Loucy (cell line): ENCODE data around the gene SLC38A9.
"Not testable (repeated sequence)": the region's sequence is repeated elsewhere in the genome, so short reads cannot be mapped to it uniquely, and the experiment has no call there.

Source experiments
- H2AFZ ChIP-seq: fragments of 200-600 bp; sonication (generic); 2 replicates; pipeline ENCODE4 v1.6.0; 2016; ENCODE audit warnings: antibody characterized with exemption, mild to moderate bottlenecking, low read length, moderate library complexity
- H3F3A ChIP-seq: fragments of 200-600 bp; 2 replicates; pipeline ENCODE4 v1.6.0; 2016; ENCODE audit warnings: antibody characterized with exemption, low read depth, mild to moderate bottlenecking
- H3K27me3 ChIP-seq: fragments of 200-600 bp; sonication (generic); 2 replicates; pipeline ENCODE4 v1.6.1; 2014; ENCODE audit warnings: low read length, mild to moderate bottlenecking; ENCODE audit not compliant: insufficient read depth, poor library complexity, severe bottlenecking
- H3K36me3 ChIP-seq: fragments of 200-600 bp; sonication (generic); 2 replicates; pipeline ENCODE4 v1.6.1; 2016; ENCODE audit warnings: low read length; ENCODE audit not compliant: insufficient read depth
- H3K4me1 ChIP-seq: fragments of 200-600 bp; sonication (generic); 2 replicates; pipeline ENCODE4 v1.5.1; 2014; ENCODE audit warnings: low read length, mild to moderate bottlenecking; ENCODE audit not compliant: insufficient read depth, poor library complexity, severe bottlenecking
- H3K4me2 ChIP-seq: fragments of 200-600 bp; sonication (generic); 2 replicates; pipeline ENCODE4 v1.6.0; 2014; ENCODE audit warnings: antibody characterized with exemption, low read length, low read depth, mild to moderate bottlenecking; ENCODE audit not compliant: poor library complexity, severe bottlenecking
- H3K4me3 ChIP-seq: fragments of 200-600 bp; sonication (generic); 2 replicates; pipeline ENCODE4 v1.5.1; 2014; ENCODE audit warnings: low read length, mild to moderate bottlenecking, mixed read lengths; ENCODE audit not compliant: poor library complexity, severe bottlenecking
- H3K79me2 ChIP-seq: fragments of 200-600 bp; sonication (generic); 2 replicates; pipeline ENCODE4 v1.6.1; 2014; ENCODE audit warnings: low read length; ENCODE audit not compliant: insufficient read depth
- H3K9ac ChIP-seq: fragments of 200-600 bp; sonication (generic); 2 replicates; pipeline ENCODE4 v1.6.0; 2014; ENCODE audit warnings: mild to moderate bottlenecking, low read depth, low read length, moderate library complexity; ENCODE audit not compliant: poor library complexity, severe bottlenecking
- H3K9me2 ChIP-seq: fragments of 200-600 bp; sonication (generic); replicated peaks from 2 replicates; pipeline ENCODE4 v1.6.1; 2016; ENCODE audit warnings: low read depth, low read length, mixed read lengths
- H3K9me3 ChIP-seq: fragments of 200-600 bp; sonication (generic); 2 replicates; pipeline ENCODE4 v1.6.1; 2014; ENCODE audit warnings: mild to moderate bottlenecking, antibody characterized with exemption, low read length, low read depth; ENCODE audit not compliant: insufficient read depth
- H4K20me1 ChIP-seq: fragments of 200-600 bp; sonication (generic); 2 replicates; pipeline ENCODE4 v1.6.0; 2014; ENCODE audit warnings: antibody characterized with exemption, low read length, mild to moderate bottlenecking; ENCODE audit not compliant: insufficient read depth, poor library complexity, severe bottlenecking
- CTCF ChIP-seq: fragments of 200-600 bp; sonication (generic); conservative IDR thresholded peaks from 2 replicates; pipeline ENCODE4 v1.5.1; 2014; ENCODE audit warnings: mild to moderate bottlenecking, antibody characterized with exemption, low read length
- EZH2phosphoT487 ChIP-seq: fragments of 200-600 bp; IDR thresholded peaks from 2 replicates; pipeline ENCODE4 v1.6.1; 2018; ENCODE audit warnings: antibody characterized with exemption, mild to moderate bottlenecking, moderate library complexity, borderline replicate concordance

The SLC38A9 gene

GRCh38 chr5:55731848-55732247 lies 19.7 kb upstream of the SLC38A9 start:
- Histone ChIP-seq H3K9me3 (no peaks in the 10 kb centered on the region), H3K4me3 (no peak overlapping the region), H3K27me3 (no peaks in the 10 kb centered on the region), H4K20me1 (no peaks in the 10 kb centered on the region), H2AFZ (no peak overlapping the region), H3K79me2 (no peaks in the 10 kb centered on the region), H3K4me2 (no peak overlapping the region), H3K36me3 (no peaks in the 10 kb centered on the region), H3K9ac (no peak overlapping the region), H3K4me1 (no peaks in the 10 kb centered on the region), H3F3A (no peaks in the 10 kb centered on the region), H3K9me2 (no peaks in the 10 kb centered on the region)
- TF ChIP-seq EZH2phosphoT487 (no peak), CTCF (no peak)

DNA sequence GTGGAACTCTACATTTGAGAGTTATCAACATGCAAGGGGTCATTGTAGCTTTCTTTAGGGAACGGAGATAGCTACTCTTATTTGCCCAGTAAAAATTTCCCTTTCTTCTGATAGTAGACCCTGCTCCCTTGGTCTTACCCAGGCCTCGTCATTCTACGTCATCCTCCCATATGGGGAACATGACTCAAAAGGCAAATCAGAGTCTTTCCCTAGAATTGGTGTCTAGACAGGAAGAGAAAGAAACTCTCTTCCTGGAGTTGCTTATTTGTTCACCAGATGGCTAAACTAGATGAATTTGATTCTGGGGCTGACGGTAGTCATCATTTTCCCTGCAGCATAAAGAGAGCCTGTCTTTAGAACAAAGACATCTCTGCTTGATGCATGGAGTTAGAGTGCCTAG lies 12.2 kb upstream of the SLC38A9 start:
- TF ChIP-seq EZH2phosphoT487 (no peak), CTCF (no peak)
- Histone ChIP-seq H3K79me2 (no peaks in the 10 kb centered on the region), H3K4me1 (no peaks in the 10 kb centered on the region), H3F3A (no peaks in the 10 kb centered on the region), H3K9me2 (no peaks in the 10 kb centered on the region), H3K27me3 (no peaks in the 10 kb centered on the region), H3K4me3 (no peak overlapping the region), H3K9ac (no peak overlapping the region), H4K20me1 (no peaks in the 10 kb centered on the region), H3K9me3 (no peaks in the 10 kb centered on the region), H3K36me3 (no peaks in the 10 kb centered on the region), H3K4me2 (no peak overlapping the region), H2AFZ (no peak overlapping the region)

DNA sequence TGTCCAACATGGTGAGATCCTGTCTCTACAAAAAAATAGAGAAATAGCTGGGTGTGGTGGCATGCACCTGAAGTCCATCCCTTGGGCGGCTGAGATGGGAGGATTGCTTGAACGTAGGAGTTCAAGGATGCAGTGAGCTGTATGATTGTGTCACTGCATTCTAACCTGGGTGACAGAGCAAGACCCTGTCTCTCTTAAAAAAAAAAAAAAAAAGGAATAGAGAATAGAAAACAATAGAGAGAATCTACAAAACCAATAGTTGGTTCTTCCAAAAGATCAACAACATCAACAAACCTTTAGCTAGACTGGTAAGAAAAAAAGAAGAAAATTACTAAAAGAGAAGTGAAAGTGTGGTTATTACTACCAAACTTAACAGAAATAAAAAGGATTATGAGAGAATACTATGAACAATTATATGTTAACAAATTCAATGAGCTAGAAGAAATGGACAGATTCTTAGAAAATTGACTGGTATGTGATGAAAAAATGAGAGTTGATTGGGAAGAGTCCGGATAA lies 8.1 kb upstream of the SLC38A9 start:
- no peaks in the 10 kb centered on the region for H3K36me3 ChIP-seq
- no peak overlapping the region for H3K4me2 ChIP-seq
- H3K9me2 ChIP-seq, result no peaks in the 10 kb centered on the region
- H3K4me1 ChIP-seq, result no peaks in the 10 kb centered on the region
- no peaks in the 10 kb centered on the region for H4K20me1 ChIP-seq
- TF ChIP-seq EZH2phosphoT487, result no peak
- TF ChIP-seq CTCF, result no peak
- H3K4me3 ChIP-seq, result no peak overlapping the region
- no peaks in the 10 kb centered on the region for H3K9me3 ChIP-seq
- H3K9ac ChIP-seq, result no peak overlapping the region
- no peaks in the 10 kb centered on the region for H3K27me3 ChIP-seq
- H2AFZ ChIP-seq, result no peak overlapping the region
- no peaks in the 10 kb centered on the region for H3K79me2 ChIP-seq
- no peaks in the 10 kb centered on the region for H3F3A ChIP-seq

GRCh38 chr5:55719026-55719425 lies 6.9 kb upstream of the SLC38A9 start:
- not testable (repeated sequence) for H3K79me2 ChIP-seq, H3K9me2 ChIP-seq, H3K9ac ChIP-seq, H3K4me2 ChIP-seq, H3K4me1 ChIP-seq, H4K20me1 ChIP-seq, H3K27me3 ChIP-seq, H3K4me3 ChIP-seq, H3K36me3 ChIP-seq, H3K9me3 ChIP-seq, H3F3A ChIP-seq, H2AFZ ChIP-seq
